DMS53 (cell line): ENCODE data around the gene IAH1.
"Not testable (repeated sequence)": the region's sequence is repeated elsewhere in the genome, so short reads cannot be mapped to it uniquely, and the experiment has no call there.

Experiments used
- DNase-seq: peaks from one replicate; lab custom pipeline; 2025; lab: John Stamatoyannopoulos, UW

The IAH1 gene

GRCh38 chr2:9473308-9473984 lies 905 bp upstream of the IAH1 start:
- peak; percentile 81 for DNase-seq

DNA sequence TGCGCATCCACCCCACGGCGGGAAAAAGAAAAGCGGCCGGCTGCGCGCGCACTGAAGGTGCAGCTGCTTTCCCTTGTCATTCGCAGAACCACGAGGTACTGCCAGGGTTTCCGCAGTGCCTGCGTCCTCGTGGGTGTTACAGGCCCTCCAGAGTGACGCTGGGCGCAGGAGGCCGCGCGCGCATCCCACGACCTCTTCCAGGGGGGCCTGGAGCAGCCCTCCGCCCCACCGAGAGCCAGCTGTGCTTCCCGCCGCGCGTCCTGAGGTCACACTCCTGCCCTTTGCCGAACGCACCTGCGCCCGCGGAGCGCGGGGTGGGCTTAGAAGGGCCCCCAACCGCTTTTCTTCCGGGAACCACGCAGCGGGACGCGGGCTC lies 378 bp upstream of the IAH1 start:
- peak; percentile 84 for DNase-seq

DNA sequence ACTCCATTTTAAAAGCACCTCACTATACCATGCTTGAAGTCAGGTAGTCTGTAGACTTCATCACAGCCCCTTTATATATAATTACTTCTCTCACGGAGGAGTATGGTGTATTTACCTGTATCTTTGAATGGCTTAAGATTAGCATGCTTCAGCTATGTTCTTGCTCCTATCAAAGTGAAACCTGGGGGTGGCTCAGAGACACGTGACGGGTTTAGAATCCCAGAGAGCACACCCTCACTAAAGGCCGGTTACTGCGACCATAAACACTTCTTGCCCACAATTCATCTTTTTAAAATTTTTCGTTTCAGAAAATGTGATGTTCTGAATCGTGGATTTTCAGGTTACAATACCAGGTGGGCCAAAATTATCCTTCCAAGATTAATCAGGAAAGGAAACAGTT lies 3.6 kb downstream of the IAH1 start:
- no peak for DNase-seq

- no peak for DNase-seq
Observed at GRCh38 chr2:9478526-9478925, 4.2 kb downstream of the IAH1 start.

GRCh38 chr2:9480157-9480556 lies 5.8 kb downstream of the IAH1 start:
- DNase-seq, result no peak

DNA sequence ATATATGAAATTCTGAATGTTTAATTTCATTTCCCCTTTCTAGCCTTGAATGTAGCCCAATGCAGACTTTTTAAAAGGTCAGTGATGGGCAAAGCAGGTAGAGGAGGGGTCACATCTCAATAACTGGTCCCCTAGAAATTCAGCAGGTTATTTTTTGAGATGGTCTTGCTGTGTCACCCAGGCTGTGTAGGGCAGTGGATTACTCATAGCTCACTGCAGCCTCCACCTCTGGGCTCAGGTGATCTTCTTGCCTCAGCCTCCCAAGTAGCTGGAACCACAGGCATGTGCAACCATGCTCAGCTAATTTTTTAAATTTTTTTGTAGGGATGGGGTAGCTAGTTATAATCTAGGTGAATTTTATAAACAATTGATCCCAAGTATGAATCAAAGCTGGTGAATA lies 8.8 kb downstream of the IAH1 start:
- DNase-seq, result no peak

DNA sequence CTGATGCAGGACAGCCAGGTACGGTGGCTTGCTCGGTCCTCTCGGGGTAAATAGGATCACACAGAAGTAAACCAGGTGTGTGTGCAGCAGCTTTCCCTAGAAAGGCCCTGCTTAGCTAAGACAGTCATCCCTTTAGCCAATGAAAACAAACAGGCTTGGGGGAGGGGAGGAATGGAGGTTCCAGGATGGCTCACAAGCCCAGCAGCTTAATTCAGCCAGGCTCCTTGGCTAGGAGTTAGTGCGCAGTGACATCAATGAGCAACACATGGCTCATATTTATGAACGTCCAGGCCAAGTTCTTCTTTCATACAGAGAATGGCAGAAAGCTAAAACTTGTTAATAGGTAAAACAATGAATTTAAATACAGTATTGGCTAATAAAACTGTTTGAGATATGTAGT lies 10.2 kb downstream of the IAH1 start:
- peak; percentile 5 for DNase-seq

DNA sequence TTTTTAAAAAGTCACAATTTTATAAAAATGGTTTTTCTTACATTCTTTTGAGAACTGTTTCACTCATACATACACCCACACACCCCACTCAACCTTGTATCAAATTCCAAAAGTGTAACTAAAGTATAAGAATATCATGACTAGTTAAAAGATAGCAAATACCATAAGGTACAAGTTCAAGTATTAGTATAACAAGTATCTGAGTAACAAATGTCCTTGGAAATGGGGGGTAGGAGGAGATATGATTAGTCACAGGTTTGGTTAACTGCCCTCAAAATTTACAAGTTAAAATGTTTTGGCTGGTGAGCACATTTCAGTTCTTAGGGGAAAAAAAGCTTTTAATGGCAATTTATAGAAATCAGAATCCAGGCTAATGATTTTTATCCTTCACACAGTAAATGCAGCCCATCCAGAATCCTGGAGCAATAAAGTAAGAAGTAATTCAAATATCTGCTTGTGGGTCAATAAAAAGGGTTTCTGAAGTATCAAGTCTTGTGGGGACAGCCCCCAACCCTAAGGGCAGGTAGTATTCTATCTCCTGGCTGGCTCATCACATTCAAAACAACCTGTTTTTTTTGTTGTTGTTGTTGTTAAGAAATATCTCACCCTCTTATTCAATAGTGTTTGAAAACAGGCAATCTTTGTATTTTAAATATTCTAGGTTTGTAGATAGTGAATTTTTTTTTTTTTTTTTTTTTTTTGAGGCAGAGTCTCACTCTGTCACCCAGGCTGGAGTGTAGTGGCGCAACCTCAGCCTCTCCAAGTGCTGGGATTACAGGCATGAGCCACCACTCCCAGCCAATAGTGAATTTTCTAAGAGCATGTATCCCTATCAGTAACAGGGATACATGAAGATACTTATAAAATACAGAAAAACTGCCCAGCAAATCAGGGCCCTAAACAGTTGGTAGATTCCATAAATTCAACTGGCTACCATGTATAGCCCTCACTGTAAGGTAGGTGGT lies 14.5 kb downstream of the IAH1 start:
- DNase-seq, result no peak

DNA sequence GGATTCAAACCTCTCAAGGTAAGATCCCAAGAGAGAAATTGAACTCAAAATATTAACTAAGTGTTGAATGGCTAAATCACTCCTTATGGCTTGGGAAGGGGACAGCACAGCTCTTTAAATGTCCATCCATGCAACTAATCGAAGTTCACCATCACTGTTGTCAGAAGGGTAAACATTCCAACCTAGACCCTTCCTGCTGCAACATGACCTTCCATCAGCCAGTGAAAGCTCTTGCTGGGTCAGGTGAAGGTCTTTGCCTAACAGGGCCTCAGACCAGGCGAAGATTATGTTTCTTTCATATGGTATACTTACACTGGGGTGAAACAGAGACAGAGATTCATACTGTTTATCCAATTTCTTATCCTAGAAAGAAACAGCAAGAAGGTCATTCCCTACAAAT lies 16.4 kb downstream of the IAH1 start:
- no peak for DNase-seq

DNA sequence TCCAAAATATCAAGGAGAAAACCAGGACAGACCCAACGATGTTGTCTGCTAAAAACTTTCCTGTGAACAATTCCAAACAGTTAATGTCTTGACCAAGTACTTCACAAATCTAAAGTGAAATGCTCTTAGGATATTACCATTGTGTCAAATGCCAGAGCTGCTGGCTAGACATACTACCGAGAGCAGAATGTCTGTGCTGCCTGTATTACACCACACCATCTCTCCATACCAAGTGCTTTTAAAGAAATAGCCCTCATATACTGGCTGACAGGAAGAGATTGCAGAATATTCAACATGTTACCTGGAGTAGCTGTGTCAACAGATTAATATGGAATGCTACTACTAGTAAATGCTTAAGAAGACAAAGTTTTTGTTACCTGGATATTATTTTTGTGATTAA lies 18.6 kb downstream of the IAH1 start:
- DNase-seq, result no peak

DNA sequence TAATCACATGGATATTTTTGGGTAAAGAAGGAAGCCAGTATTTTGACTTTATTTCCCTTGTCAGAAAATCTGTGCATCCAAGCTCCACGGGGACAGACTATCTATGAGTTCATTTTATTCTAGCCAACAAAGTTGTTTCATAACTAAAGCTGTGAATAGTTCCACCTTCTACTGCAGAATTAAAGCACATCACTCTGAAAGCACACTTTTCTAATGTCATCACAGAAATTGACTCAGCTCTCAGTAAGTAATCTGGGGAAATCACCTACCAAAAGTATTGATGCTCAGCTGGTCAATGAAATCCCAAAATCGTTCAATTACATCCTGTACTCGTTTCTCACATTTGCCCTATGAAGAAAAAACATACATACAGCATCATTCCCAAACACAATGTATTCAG lies 19.1 kb downstream of the IAH1 start:
- DNase-seq, result no peak

DNA sequence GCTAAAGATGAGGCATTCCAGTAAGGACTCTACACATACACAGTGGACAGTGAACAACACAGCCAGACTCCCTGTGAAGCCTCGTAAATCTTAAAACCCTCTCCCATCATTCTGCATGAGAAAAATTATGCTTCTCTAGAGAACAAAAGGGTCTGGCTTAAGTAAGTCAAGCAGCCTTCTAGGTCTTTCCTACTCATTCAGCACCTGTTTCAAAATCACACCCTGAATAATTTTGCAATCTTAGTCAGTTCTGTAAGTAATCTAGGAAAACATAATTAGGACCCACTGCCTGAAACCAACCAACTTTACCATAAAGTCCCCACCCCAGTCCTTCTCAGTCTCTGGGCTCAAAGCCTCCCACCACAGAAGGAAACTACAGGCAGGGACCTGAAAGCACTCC lies 19.7 kb downstream of the IAH1 start:
- no peak for DNase-seq

DNA sequence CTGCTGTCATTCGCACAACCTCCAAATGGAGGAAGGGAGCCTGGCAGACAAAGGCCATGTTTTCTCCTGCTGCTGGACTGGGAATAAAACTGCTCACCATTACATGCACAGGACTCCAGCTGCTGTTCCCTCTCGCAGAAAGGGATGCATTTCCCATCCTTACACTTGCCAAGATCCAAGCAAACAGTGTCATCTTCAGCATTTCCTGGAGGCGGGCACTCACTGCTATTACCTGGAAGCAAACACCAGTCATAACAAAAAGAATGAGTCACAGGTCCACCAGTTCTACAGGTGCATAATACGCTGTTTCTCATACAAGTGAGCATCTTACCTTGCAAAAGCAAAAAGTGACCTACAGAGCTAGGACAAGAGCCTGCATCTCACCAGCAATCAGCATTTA lies 22.7 kb downstream of the IAH1 start:
- peak; percentile 92 for DNase-seq

DNA sequence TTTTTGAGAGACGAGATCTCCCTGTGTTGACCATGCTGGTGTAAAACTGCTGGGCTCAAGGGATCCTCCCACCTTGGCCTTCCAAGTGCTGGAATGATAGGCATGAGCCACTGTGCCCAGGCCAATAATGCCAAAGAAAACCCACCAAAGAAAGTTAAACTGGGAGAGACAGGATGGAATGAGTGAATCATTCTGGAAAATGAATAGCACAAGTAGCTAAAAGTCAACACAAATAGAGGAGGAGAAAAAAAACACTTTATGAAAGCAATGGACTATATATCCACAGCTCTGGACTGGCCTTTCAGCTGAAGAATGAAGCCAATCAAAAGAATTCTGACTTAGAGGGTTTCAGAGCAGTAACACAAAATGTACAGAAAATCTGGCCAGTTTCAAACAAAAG lies 23.9 kb downstream of the IAH1 start:
- DNase-seq, result no peak

GRCh38 chr2:9508931-9509330 lies 34.6 kb downstream of the IAH1 start:
- DNase-seq, result no peak

DNA sequence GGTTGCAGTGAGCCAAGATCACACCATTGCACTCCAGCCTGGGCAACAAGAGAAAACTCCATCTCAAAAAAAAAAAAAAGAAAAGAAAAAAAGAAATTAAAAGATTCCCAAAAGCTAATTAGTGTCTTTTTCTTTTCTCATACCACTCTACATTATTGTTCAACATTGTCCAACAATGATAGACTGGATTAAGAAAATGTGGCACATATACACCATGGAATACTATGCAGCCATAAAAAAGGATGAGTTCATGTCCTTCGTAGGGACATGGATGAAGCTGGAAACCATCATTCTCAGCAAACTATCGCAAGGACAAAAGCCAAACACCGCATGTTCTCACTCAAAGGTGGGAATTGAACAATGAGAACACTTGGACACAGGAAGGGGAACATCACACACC lies 39.6 kb downstream of the IAH1 start:
- not testable (repeated sequence) for DNase-seq

- DNase-seq, result no peak
Observed at GRCh38 chr2:9517118-9517782, 42.9 kb downstream of the IAH1 start.

- DNase-seq, result no peak
Observed at GRCh38 chr2:9518163-9518562, 43.8 kb downstream of the IAH1 start.

GRCh38 chr2:9518780-9519179 lies 44.4 kb downstream of the IAH1 start:
- DNase-seq, result no peak

- DNase-seq, result no peak
Observed at GRCh38 chr2:9519250-9519649, 44.9 kb downstream of the IAH1 start.

GRCh38 chr2:9524291-9524690 lies 49.9 kb downstream of the IAH1 start:
- DNase-seq, result no peak

DNA sequence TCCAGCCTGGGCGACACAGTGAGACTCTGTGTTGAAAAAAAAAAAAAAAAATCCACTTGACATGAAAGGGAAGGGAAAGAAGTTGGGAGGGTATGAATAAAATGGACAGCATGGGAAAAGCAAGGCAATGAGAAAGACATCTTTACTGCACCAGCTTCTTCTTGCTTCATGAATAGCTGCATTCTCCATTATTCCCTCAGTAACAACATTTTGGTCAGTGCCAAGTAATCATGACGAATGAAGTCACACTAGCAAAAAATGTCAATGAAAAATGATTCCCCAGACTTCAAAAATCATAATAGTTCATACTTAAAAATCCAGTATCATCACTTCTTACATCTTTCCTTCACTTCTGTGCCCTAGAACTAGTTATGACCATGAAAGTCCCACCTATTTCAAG lies 50.9 kb downstream of the IAH1 start:
- no peak for DNase-seq
